GM13976 (cell line): ENCODE measurements around the gene USH2A.

Source experiments
- DNase-seq: peaks from one replicate; pipeline ENCODE4 v3.0.0; 2012; ENCODE audit warnings: low spot score
- CTCF ChIP-seq: IDR thresholded peaks from 2 replicates; pipeline ENCODE4 v1.5.1; 2012; ENCODE audit warnings: borderline replicate concordance, mild to moderate bottlenecking; ENCODE audit not compliant: insufficient read depth; ENCODE audit errors: extremely low read depth, missing control alignments, control extremely low read depth
- in situ Hi-C: fragments of 300-500 bp; cut with MboI; formaldehyde crosslinking; loops from one replicate; pipeline ENCODE4 v1.12.0; 2022; ENCODE audit warnings: low sequenced_read_pairs, mixed read lengths, inconsistent platforms; ENCODE audit not compliant: unreplicated experiment

Gene USH2A

GRCh38 chr1:215887627-215888026, 535.6 kb downstream of the USH2A start:
- TF ChIP-seq CTCF = no peak
- DNase-seq = no peak

GRCh38 chr1:215883004-215883403, 540.2 kb downstream of the USH2A start:
- no peak for DNase-seq
- TF ChIP-seq CTCF = no peak
- in situ Hi-C loops = no loop called here

More at GRCh38 chr1:215887627-215888026, 535.6 kb downstream of the USH2A start:
- in situ Hi-C loops = no loop called here

DNA sequence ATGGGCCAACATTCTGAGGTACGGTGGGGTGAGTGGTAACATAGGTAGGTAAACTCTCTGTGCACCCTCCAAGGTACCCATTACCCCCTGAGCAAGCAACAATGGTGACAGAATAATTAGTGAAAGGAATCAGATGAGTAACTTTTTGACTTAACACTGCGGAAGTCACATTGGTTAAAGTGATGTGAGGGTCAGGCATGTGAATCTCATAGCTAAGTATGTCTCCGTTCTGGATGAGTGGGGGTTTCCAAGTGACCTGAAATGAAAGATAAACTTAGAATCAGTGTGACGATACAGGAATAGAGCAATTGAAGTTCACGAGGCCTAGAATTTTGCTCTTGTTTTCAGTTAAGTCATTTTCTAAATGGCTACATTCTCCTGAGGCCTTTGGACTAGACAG, 544.4 kb downstream of the USH2A start:
- in situ Hi-C loops = no loop called here
- TF ChIP-seq CTCF = no peak
- DNase-seq = no peak

GRCh38 chr1:215878128-215878527, 545.1 kb downstream of the USH2A start:
- no peak for DNase-seq
- in situ Hi-C loops = no loop called here
- TF ChIP-seq CTCF = no peak

- no peak for DNase-seq
- in situ Hi-C loops = no loop called here
- TF ChIP-seq CTCF = no peak
These were observed 545.7 kb downstream of the USH2A start for GRCh38 chr1:215877452-215877951.

GRCh38 chr1:215875712-215876111, 547.5 kb downstream of the USH2A start:
- DNase-seq = no peak
- in situ Hi-C loops = no loop called here
- TF ChIP-seq CTCF = no peak

- in situ Hi-C loops = no loop called here
- no peak for DNase-seq
- no peak for TF ChIP-seq CTCF
These were observed 548.0 kb downstream of the USH2A start for GRCh38 chr1:215875236-215875635.
